T47D (cell line): ENCODE data around the gene RPS6KA2.
"Not testable (repeated sequence)": the region's sequence is repeated elsewhere in the genome, so short reads cannot be mapped to it uniquely, and the experiment has no call there.

ENCODE experiments used
- DNase-seq, 2 experiments: peaks; one replicate each; pipeline versions ENCODE4 v3.0.0 to v3.0.0-alpha.2; 2011 to 2012; ENCODE audit warnings: low read depth in 1 of 2, low spot score in 1 of 2
- JUND ChIP-seq: IDR thresholded peaks from 2 replicates; pipeline ENCODE4 v1.6.1; 2012; ENCODE audit warnings: low read depth
- in situ Hi-C: cut with HindIII; loops from 2 replicates; pipeline ENCODE4 v1.10.0; 2016; ENCODE audit warnings: low sequenced_read_pairs, low pct_unique_long_range_greater_than_20kb

RPS6KA2 gene

GRCh38 chr6:166375013-166375412, 252.0 kb downstream of the RPS6KA2 start:
- in situ Hi-C loops: no loop called here
- DNase-seq: no peak
- no peak for TF ChIP-seq JUND

GRCh38 chr6:166370489-166370888, 256.6 kb downstream of the RPS6KA2 start:
- no peak for TF ChIP-seq JUND
- no peak for DNase-seq
- in situ Hi-C loops: no loop called here

GRCh38 chr6:166369782-166370181, 257.3 kb downstream of the RPS6KA2 start:
- in situ Hi-C loops: no loop called here
- no peak for TF ChIP-seq JUND
- no peak for DNase-seq

- no peak for TF ChIP-seq JUND
Observed at GRCh38 chr6:166366921-166367320, 260.1 kb downstream of the RPS6KA2 start.

GRCh38 chr6:166365806-166366205, 261.2 kb downstream of the RPS6KA2 start:
- no peak for TF ChIP-seq JUND
- in situ Hi-C loops: no loop called here
- no peak for DNase-seq

More at GRCh38 chr6:166366921-166367320, 260.1 kb downstream of the RPS6KA2 start:
- in situ Hi-C loops: no loop called here
- DNase-seq: no peak

GRCh38 chr6:166365221-166365620, 261.8 kb downstream of the RPS6KA2 start:
- TF ChIP-seq JUND: no peak
- no peak for DNase-seq
- in situ Hi-C loops: no loop called here

- DNase-seq: no peak
- TF ChIP-seq JUND: no peak
- in situ Hi-C loops: no loop called here
Observed at GRCh38 chr6:166364456-166364855, 262.6 kb downstream of the RPS6KA2 start.

- DNase-seq, in situ Hi-C loops: not testable (repeated sequence)
Observed at GRCh38 chr6:166362427-166362826, 264.6 kb downstream of the RPS6KA2 start.

- in situ Hi-C loops: no loop called here
- DNase-seq: peak in 1 of 2 experiments; percentile 34
- no peak for TF ChIP-seq JUND
Observed at GRCh38 chr6:166361077-166361429, 266.0 kb downstream of the RPS6KA2 start.

- TF ChIP-seq JUND: no peak
- in situ Hi-C loops: no loop called here
- no peak for DNase-seq
Observed at GRCh38 chr6:166360243-166361076, 266.6 kb downstream of the RPS6KA2 start.
